AG09319 (cell line): ENCODE measurements around the gene CDKAL1.

Experiments used
- DNase-seq: peaks from one replicate; pipeline ENCODE4 v3.0.0-alpha.2; 2010; ENCODE audit warnings: low read depth; ENCODE audit errors: extremely low read depth
- TF ChIP-seq, protein P1 (sequence below): IDR thresholded peaks from 2 replicates; pipeline ENCODE4 v1.5.1; 2011; ENCODE audit warnings: low read depth, mild to moderate bottlenecking, inconsistent platforms, low read length, moderate library complexity

The CDKAL1 gene

DNA sequence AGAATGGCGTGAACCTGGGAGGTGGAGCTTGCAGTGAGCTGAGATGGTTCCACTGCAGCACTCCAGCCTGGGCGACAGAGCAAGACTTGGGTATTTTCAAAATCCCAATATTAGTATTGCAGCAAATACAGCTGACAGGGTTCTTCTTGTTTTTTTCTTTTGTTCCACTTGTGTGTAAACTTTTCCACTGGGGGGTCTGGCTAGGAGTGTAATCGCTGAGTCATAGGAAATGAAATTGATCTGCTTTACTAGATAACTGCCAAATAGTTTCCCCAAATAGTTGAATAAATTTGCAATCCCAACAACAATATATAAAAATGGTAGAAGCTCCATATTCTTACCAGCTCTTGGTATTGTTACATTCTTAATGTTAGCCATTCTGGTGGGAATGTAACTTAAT, 533.3 kb downstream of the CDKAL1 start:
- DNase-seq: no peak

DNA sequence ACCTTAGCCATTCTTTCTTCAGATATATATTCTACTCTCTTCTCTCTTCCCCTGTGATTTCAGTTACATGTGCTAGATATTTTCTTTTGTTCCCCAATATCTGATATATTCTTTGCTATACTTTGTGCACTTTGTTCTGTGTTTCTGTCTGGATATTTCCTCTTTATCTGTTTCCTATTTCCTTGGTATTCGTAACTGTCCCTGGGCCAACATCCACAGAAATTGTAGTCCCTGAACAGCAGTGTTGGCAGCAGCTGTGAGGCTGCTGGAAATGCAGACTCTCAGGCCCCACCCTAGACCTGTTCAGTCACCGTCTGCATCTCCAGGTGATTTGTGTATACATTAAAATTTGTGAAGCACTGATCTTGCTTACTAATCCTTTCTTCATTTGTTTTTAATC, 536.4 kb downstream of the CDKAL1 start:
- TF ChIP-seq, protein P1, sequence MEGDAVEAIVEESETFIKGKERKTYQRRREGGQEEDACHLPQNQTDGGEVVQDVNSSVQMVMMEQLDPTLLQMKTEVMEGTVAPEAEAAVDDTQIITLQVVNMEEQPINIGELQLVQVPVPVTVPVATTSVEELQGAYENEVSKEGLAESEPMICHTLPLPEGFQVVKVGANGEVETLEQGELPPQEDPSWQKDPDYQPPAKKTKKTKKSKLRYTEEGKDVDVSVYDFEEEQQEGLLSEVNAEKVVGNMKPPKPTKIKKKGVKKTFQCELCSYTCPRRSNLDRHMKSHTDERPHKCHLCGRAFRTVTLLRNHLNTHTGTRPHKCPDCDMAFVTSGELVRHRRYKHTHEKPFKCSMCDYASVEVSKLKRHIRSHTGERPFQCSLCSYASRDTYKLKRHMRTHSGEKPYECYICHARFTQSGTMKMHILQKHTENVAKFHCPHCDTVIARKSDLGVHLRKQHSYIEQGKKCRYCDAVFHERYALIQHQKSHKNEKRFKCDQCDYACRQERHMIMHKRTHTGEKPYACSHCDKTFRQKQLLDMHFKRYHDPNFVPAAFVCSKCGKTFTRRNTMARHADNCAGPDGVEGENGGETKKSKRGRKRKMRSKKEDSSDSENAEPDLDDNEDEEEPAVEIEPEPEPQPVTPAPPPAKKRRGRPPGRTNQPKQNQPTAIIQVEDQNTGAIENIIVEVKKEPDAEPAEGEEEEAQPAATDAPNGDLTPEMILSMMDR: no peak

More for the DNA sequence above, 533.3 kb downstream of the CDKAL1 start:
- TF ChIP-seq, protein P1: no peak

DNA sequence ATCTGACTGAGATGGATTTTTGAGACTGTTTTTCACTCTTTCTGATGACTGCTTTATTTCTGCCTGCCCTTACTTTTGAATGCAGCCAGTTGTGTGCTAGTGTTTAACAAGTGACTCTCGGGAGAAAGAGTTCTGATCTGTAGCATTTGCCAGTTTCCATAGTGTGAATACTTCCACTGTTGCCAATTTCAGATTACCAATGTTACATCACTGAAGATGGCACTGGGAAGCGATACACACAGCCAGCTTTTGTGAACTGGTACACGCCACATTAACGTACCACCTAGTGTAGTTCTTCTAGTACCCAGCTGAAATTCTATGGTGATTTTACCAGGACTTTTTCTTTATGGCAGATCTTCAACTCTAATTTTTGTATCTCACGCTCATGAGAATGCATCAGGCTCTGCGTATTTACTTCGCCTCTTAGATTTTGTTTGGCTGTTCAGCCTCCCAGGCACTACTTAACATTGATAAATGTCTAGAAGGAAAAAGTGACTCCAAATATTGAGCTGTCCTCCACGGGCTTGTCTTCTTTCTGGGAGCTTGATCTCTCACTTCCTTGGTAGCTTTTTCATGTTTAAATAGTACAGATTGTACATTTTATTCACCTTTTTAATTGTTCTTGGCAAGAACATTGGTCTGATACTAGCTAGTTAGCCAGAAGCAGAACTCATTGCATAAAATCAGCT, 537.7 kb downstream of the CDKAL1 start:
- TF ChIP-seq, protein P1: no peak

More for the DNA sequence above, 536.4 kb downstream of the CDKAL1 start:
- no peak for DNase-seq

DNA sequence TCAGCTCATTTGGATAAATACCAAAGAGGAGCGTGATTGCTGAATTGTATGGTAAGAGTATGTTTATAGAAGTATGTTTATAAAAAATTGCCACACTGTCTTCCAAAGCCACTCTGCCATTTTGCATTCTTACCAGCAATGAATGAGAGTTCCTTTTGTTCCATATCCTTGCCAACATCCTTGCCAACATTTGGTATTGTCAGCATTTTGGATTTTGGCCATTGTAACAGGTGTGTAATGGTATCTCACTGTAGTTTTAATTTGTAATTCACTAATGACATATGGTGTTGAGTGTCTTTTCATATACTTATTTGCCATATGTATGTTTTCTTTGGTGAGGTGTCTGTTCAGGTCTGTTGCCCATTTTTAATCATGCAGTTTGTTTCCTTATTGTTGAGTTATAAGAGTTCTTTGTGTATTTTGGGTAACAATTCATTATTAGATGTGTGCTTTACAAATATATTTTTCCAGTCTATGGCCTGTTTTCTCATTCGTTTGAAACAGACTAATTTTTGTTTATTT, 539.1 kb downstream of the CDKAL1 start:
- TF ChIP-seq, protein P1: no peak
- DNase-seq: no peak

More for the DNA sequence above, 537.7 kb downstream of the CDKAL1 start:
- DNase-seq: no peak

DNA sequence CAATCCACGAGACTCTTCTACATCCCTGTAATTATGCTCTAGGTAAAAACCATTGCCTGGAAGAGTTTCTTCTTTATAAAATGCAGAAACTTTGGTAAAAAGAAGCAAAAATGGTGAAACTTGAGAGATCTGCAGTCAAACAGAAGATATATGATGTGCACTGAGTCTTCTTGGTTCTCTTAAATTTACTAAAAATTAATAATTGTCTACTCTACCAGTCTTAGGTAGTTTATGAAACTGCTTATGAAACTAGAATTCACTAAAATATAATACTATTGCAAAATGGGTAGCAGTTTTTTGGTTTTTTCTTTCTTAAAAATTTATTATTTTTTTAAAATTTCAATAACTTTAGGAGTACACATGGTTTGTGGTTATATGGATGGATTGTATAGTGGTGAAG, 540.2 kb downstream of the CDKAL1 start:
- TF ChIP-seq, protein P1: no peak
- no peak for DNase-seq

DNA sequence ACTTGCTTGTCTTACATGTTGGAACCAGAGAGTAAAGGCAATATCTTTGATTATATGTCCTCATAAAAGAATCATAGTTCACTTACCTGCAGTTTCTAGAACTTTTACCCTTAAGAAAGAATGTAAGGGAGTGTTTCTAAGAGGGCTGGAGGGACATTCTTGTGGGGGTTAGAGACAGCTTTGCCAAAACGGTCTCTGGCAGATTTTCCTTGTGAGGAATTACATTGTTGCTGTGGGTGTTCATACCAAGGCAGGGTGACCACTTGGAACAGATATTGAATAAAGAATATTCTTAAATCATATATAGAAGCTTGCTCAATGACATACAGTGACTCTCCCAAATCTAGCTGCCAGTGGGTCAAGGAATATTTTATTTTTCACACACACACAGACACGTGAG, 541.7 kb downstream of the CDKAL1 start:
- DNase-seq: no peak
- TF ChIP-seq, protein P1: no peak

DNA sequence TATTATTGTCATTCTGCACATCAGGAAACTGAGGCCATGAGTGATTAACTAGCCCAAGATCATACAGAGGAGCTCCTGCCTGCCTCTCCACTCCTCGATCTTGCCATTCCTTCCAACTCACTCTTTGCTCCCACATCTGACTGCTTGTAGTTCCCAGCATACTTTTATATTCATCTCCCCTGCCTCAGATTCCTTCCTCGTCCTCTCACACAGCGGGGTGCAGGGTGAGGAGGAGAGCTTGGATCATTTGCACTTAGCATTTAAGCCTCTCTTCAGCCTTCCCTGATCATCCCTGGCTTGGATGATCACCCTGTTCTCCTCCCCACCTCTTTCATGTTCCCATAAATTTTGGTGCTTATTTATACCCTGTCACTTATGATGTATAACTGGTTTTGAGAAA, 544.2 kb downstream of the CDKAL1 start:
- DNase-seq: no peak
- TF ChIP-seq, protein P1: no peak
